HG02870 (cell line): ENCODE data around the gene BST2.

Source experiments
- ATAC-seq: cut with Tn5 transposase; IDR thresholded peaks from one replicate; pipeline ENCODE4 v1.9.1; 2021; ENCODE audit warnings: mild to moderate bottlenecking, moderate library complexity; ENCODE audit not compliant: unreplicated experiment

Gene BST2

GRCh38 chr19:17419621-17420474 lies 14.4 kb upstream of the BST2 start, which contains the start of gene MVB12A:
Gene MVB12A (plus strand): TSS chr19:17420047. CDS start chr19:17420136, 89 bp downstream.
- ATAC-seq = peak; percentile 88

- no peak for ATAC-seq
Measured at GRCh38 chr19:17419154-17419620, 13.8 kb upstream of the BST2 start.

GRCh38 chr19:17418710-17419109 lies 13.3 kb upstream of the BST2 start:
- no peak for ATAC-seq

GRCh38 chr19:17415121-17415520 lies 9.7 kb upstream of the BST2 start:
- ATAC-seq = no peak

GRCh38 chr19:17414097-17414496 lies 8.7 kb upstream of the BST2 start:
- ATAC-seq = no peak

GRCh38 chr19:17411801-17412200 lies 6.4 kb upstream of the BST2 start:
- ATAC-seq = no peak

GRCh38 chr19:17409990-17410389 lies 4.6 kb upstream of the BST2 start:
- no peak for ATAC-seq

- ATAC-seq = no peak
Measured at GRCh38 chr19:17406887-17407196, 1.4 kb upstream of the BST2 start.

- no peak for ATAC-seq
Measured at GRCh38 chr19:17406046-17406886, 836 bp upstream of the BST2 start.

GRCh38 chr19:17404621-17405249 lies 695 bp downstream of the BST2 start:
- no peak for ATAC-seq

- no peak for ATAC-seq
Measured at GRCh38 chr19:17404015-17404414, 1.4 kb downstream of the BST2 start.

- no peak for ATAC-seq
Measured at GRCh38 chr19:17402982-17403855, 2.2 kb downstream of the BST2 start.

GRCh38 chr19:17401628-17402027 lies 3.8 kb downstream of the BST2 start:
- no peak for ATAC-seq

GRCh38 chr19:17398902-17399527 lies 6.4 kb downstream of the BST2 start:
- ATAC-seq = no peak

GRCh38 chr19:17394891-17395415 lies 10.5 kb downstream of the BST2 start:
- ATAC-seq = no peak

- no peak for ATAC-seq
Measured at GRCh38 chr19:17393914-17394313, 11.5 kb downstream of the BST2 start, which contains the start of gene CCDC194. Gene CCDC194 (minus strand): TSS chr19:17394196. CDS start chr19:17394158, 38 bp downstream.

- ATAC-seq = no peak
Measured at GRCh38 chr19:17393002-17393401, 12.4 kb downstream of the BST2 start.

- ATAC-seq = no peak
Measured at GRCh38 chr19:17391371-17392151, 13.9 kb downstream of the BST2 start.
